Dermis microvascular lymphatic vessel endothelial cell (primary cell): ENCODE data around the gene SLC25A52. TPM values are rescaled to one million over a fixed set of nuclear protein-coding genes. Genes with fewer than 3 reads are reported as not detected.
"Not testable (repeated sequence)": the region's sequence is repeated elsewhere in the genome, so short reads cannot be mapped to it uniquely, and the experiment has no call there.

Experiments
- DNase-seq, 2 donors: peaks; one replicate each; pipeline versions ENCODE4 v3.0.0 to v3.0.0-alpha.2; 2010; ENCODE audit warnings: low read depth in 2 of 2
- total RNA-seq: library from RNA; depleted of rRNA; stranded (reverse); fragments of >200 nt; gene quantifications from 2 replicates; pipeline ENCODE4 v1.2.1, GENCODE V29; 2014

Gene SLC25A52, protein sequence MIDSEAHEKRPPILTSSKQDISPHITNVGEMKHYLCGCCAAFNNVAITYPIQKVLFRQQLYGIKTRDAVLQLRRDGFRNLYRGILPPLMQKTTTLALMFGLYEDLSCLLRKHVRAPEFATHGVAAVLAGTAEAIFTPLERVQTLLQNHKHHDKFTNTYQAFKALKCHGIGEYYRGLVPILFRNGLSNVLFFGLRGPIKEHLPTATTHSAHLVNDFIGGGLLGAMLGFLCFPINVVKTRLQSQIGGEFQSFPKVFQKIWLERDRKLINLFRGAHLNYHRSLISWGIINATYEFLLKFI
- total RNA-seq: not detected in 2 replicates

GRCh38 chr18:31760695-31761094, at the start of gene SLC25A52:
Gene SLC25A52 (minus strand): TSS chr18:31760880. CDS start chr18:31760661, 219 bp downstream.
- DNase-seq: no peak

- not testable (repeated sequence) for DNase-seq
Observed at GRCh38 chr18:31809049-31809448, 48.4 kb upstream of the SLC25A52 start.

DNA sequence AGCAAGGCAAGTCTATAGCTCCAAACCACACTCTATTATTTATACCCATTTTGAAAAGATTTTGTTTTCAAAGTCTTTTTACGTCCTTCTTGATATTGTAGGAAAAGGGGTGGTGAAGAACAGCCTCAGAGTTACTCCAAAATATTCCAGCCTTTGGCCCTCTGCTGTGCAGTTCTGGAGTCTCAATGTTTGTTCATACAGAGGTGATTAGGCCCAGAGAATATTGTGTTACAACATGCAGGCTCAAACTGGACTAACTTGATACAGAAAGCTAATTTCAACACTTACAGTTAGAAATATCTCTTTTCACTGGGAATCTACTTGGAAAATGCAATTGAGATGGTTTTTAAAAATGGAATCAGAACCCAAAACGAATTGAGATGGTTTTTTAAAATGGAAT, 40.4 kb upstream of the SLC25A52 start:
- no peak for DNase-seq

DNA sequence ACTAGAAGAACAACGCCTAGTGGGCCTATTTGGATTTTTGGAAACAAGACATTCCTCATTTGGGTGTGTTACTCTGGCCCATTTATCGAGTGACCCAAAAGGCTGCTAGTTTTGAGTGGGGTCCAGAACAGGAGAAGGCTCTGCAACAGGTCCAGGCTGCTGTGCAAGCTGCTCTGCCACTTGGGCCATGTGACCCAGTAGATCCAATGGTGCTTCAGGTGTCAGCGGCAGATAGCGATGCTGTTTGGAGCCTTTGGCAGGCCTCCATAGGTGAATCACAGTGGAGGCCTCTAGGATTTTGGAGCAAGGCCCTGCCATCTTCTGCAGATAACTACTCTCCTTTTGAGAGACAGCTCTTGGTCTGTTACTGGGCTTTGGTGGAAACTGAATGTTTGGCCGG, 38.6 kb upstream of the SLC25A52 start:
- DNase-seq: not testable (repeated sequence)

GRCh38 chr18:31798399-31798798, 37.7 kb upstream of the SLC25A52 start:
- no peak for DNase-seq

- no peak for DNase-seq
Observed at GRCh38 chr18:31795747-31796146, 35.1 kb upstream of the SLC25A52 start.

- DNase-seq: no peak
Observed at GRCh38 chr18:31793531-31793930, 32.9 kb upstream of the SLC25A52 start.

- DNase-seq: no peak
Observed at GRCh38 chr18:31792580-31792911, 31.9 kb upstream of the SLC25A52 start.

DNA sequence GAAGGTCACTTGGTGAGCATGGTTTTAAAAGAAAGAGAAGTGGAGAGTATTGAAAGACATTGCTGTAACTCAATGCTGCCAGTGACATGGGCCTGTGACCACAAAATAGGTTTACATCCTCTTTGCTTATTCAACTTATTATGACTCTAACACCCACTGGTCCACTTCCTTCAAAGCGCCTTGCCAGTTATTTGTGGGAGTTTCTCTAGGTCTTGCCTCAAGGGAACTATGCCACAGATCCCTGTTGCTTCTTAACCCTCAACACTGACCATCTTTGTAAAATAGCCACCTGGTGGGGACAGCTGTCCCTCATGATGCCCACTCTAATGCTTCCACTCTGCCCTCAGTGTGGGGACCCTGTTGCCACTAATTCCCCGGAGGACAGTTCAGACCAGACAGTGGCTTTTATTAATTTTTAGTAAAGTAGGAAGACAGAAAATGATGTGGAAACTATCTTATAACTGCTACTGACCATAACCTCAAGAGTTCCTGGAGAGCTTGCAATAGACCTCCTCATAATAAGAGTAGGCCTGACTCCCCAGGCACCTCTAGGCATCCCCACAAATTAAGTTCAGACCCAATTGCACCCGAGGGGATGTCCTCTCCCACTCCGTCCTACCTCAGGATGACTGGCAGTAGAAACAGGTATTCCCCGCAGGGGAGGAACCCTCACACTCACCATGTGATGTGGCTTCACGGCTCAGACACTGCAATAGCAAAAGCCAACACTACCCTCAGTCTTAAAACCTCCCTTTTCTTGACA, 31.3 kb upstream of the SLC25A52 start:
- no peak for DNase-seq

GRCh38 chr18:31789409-31789808, 28.7 kb upstream of the SLC25A52 start:
- DNase-seq: no peak

GRCh38 chr18:31783059-31783458, 22.4 kb upstream of the SLC25A52 start:
- DNase-seq: no peak

DNA sequence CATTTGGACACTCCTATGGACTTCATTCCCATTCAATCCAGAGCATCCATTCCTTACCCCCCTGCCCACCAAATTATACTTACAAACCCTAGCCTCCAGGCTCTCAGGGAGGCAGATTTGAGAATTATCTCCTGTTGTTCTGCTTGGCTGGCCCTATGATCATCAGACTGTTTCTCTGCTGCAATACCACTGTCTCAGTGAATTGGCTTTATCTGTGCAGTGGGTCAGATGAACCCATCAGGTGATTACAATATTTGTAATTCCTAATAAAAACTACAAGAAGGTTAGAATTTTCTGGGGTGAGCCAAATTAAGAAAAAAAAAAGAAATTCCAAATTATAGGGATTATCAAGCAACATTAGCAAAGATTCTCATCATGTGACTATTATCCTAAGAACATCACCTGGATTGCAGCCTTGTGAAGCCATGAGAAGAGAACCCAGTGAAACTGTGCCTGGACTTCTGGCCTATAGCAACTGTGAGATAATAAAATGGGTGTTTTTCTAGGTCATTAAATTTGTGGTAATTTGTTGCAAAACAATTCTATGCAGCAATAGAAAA, 17.8 kb upstream of the SLC25A52 start:
- no peak for DNase-seq

- DNase-seq: no peak
Observed at GRCh38 chr18:31776093-31776492, 15.4 kb upstream of the SLC25A52 start.

GRCh38 chr18:31774962-31775361, 14.3 kb upstream of the SLC25A52 start:
- no peak for DNase-seq

DNA sequence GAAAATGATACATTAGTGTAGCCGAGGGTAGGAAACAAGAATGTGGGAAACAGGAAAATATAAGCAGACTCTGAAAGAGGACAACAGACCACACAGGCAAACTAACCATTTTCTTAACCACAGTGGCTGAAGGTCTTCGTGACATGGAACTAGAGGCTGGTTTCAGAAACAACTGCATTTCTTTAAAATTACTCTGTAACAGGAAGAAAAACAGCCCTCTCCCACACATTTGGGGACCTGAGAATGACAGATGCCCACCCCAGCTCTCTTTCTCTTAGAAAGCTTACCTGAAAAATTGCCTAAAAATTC, 13.8 kb upstream of the SLC25A52 start:
- no peak for DNase-seq

GRCh38 chr18:31773774-31774476, 13.2 kb upstream of the SLC25A52 start:
- no peak for DNase-seq

GRCh38 chr18:31772699-31773098, 12.0 kb upstream of the SLC25A52 start:
- no peak for DNase-seq

- no peak for DNase-seq
Observed at GRCh38 chr18:31750273-31750672, 10.4 kb downstream of the SLC25A52 start.

GRCh38 chr18:31746396-31746795, 14.3 kb downstream of the SLC25A52 start:
- DNase-seq: no peak

DNA sequence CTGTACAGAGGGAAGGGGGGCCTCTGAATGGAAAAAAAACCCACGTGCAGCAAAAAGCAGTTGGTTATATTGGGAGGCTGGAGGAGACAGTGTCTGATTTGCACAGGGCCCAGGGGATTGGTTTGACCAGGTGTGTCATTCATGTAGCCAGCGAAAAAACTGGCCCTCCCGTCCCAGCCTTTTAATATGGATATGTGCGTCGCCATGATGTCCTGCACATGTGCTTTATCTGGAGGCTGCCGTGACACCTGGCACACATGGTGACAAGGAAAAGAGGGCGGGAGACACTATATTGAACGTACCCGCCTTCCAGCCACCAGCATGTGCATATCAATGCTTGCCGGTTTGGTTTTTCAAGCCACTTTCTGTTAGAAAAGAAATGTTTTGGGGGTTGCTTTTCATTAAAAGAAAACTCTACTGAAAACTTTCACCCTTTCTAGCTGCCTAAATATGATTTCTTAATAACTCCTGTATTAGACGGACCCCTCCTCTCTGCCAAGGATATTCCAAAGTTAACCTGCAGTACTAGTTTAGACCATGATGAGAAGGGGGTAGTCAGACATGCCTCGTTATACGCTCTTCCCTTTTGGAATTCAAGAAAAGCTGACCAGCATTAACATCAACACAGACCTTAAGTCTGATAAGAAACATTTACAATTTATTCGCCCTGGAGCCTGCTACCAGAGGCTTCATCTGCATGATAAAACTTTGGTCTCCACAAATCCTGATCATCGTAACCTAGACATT, 16.2 kb downstream of the SLC25A52 start:
- DNase-seq: no peak

DNA sequence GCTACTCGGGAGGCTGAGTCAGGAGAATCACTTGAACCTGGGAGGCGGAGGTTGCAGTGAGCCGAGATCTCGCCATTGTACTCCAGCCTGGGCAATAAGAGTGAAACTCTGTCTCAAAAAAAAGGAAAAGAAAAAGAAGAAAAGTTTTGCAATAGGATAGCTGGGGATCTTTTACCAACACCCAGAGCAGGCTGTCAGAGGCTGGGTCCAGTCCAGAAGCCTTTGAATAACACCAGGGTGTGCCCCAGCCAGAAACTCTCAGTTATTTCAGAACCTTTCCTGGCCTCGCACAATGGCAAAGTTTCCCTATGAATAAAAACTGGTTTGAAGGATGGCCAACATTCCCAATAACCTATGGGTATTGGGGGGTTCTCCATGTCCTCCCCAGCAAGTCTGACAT, 17.1 kb downstream of the SLC25A52 start:
- DNase-seq: not testable (repeated sequence)
